H1 (cell line): ENCODE results near the gene SMARCD2. TPM values are rescaled to one million over a fixed set of nuclear protein-coding genes. Genes with fewer than 3 reads are reported as not detected.

Experiments used
- CTCF ChIA-PET: fragments of 300-600 bp; sonication (Branson Sonifier 250); formaldehyde crosslinking; loops from one replicate; lab custom pipeline; 2021; ENCODE audit not compliant: partially characterized antibody; lab: Charles Lee
- POLR2A ChIA-PET: fragments of 300-600 bp; sonication (Branson Sonifier 250); formaldehyde crosslinking; loops from one replicate; lab custom pipeline; 2021; ENCODE audit warnings: inconsistent platforms; ENCODE audit not compliant: partially characterized antibody; lab: Charles Lee
- DNase-seq, 2 experiments: peaks; one replicate each; pipeline versions ENCODE4 v3.0.0 to v3.0.0-alpha.2; 2010 to 2022; ENCODE audit warnings: low spot score in 2 of 2, low read depth in 1 of 2, mixed read lengths in 1 of 2
- FAIRE-seq: peaks from 2 replicates; lab custom pipeline; 2011; peaks lifted over from hg19 to GRCh38; lab: Jason Lieb, UNC
- H2AFZ ChIP-seq: 2 replicates; pipeline ENCODE4 v1.8.1; 2012; ENCODE audit warnings: low read length, inconsistent platforms
- H2AK5ac ChIP-seq: 2 replicates; pipeline ENCODE4 v1.6.1; 2013; ENCODE audit warnings: low read depth, low read length
- H2BK120ac ChIP-seq: replicated peaks from 2 replicates; pipeline ENCODE3; 2013; ENCODE audit warnings: low read depth, low read length, inconsistent platforms
- H2BK12ac ChIP-seq: 2 replicates; pipeline ENCODE4 v1.6.1; 2013; ENCODE audit warnings: low read depth, low read length
- H2BK15ac ChIP-seq: 2 replicates; pipeline ENCODE4 v1.6.1; 2013; ENCODE audit warnings: low read length
- H2BK20ac ChIP-seq: 2 replicates; pipeline ENCODE4 v1.6.1; 2013; ENCODE audit warnings: low read length
- H2BK5ac ChIP-seq: 2 replicates; pipeline ENCODE4 v1.6.1; 2013; ENCODE audit warnings: low read depth, low read length
- H3K14ac ChIP-seq: 2 replicates; pipeline ENCODE4 v1.6.1; 2013; ENCODE audit warnings: inconsistent platforms; ENCODE audit not compliant: insufficient read length
- H3K18ac ChIP-seq: 2 replicates; pipeline ENCODE4 v1.6.1; 2013; ENCODE audit warnings: low read length; ENCODE audit errors: extremely low read depth
- H3K23ac ChIP-seq: 2 replicates; pipeline ENCODE4 v1.6.1; 2013; ENCODE audit warnings: inconsistent platforms; ENCODE audit not compliant: insufficient read length
- H3K23me2 ChIP-seq: 2 replicates; pipeline ENCODE4 v1.6.1; 2013; ENCODE audit warnings: low read depth, low read length
- H3K27ac ChIP-seq: 2 replicates; pipeline ENCODE4 v1.6.1; 2011; ENCODE audit warnings: low read depth, low read length, inconsistent platforms
- H3K27me3 ChIP-seq, 4 experiments: replicated peaks in 1 of 4; 1 replicate in 1 of 4; 2 replicates in 3 of 4; pipeline versions ENCODE4 v1.6.1 to v1.8.1; 2011 to 2013; ENCODE audit warnings: low read length in 3 of 4, mild to moderate bottlenecking in 3 of 4, inconsistent platforms in 2 of 4, mixed read lengths in 2 of 4, moderate library complexity in 1 of 4; ENCODE audit not compliant: control insufficient read depth in 3 of 4, insufficient read depth in 3 of 4; ENCODE audit errors: extremely low read depth in 1 of 4
- H3K36me3 ChIP-seq, 4 experiments: 2 replicates each; pipeline versions ENCODE4 v1.6.1 to v1.8.1; 2011 to 2013; ENCODE audit warnings: mild to moderate bottlenecking in 4 of 4, low read length in 3 of 4, moderate library complexity in 2 of 4, control low read depth in 1 of 4, inconsistent platforms in 1 of 4; ENCODE audit not compliant: insufficient read depth in 4 of 4, control insufficient read depth in 2 of 4
- H3K4ac ChIP-seq: replicated peaks from 2 replicates; pipeline ENCODE3; 2013; ENCODE audit warnings: low read length, low read depth, mixed read lengths, inconsistent platforms; ENCODE audit not compliant: insufficient read length
- H3K4me1 ChIP-seq, 4 experiments: replicated peaks in 1 of 4; 1 replicate in 1 of 4; 2 replicates in 3 of 4; pipeline versions ENCODE4 v1.6.1 to v1.8.1; 2011 to 2013; ENCODE audit warnings: low read length in 3 of 4, inconsistent platforms in 2 of 4, mixed read lengths in 1 of 4; ENCODE audit not compliant: insufficient read depth in 4 of 4, control insufficient read depth in 3 of 4
- H3K4me2 ChIP-seq, 2 experiments: 2 replicates each; pipeline versions ENCODE4 v1.6.1 to v1.8.1; 2011 to 2013; ENCODE audit warnings: low read depth in 2 of 2, low read length in 2 of 2, control low read depth in 1 of 2, inconsistent platforms in 1 of 2, mild to moderate bottlenecking in 1 of 2; ENCODE audit not compliant: insufficient read depth in 1 of 2
- H3K4me3 ChIP-seq, 4 experiments: fragments of 200-600, 300-600 bp in 1 of 4; sonication (generic), shearing (Covaris generic), sonication (Bioruptor Twin) in 1 of 4; 2 replicates each; pipeline versions ENCODE4 v1.5.1 to v1.8.1; 2011 to 2016; ENCODE audit warnings: low read length in 4 of 4, low read depth in 3 of 4, control low read depth in 2 of 4, inconsistent platforms in 2 of 4, mild to moderate bottlenecking in 2 of 4, mixed read lengths in 1 of 4, moderate library complexity in 1 of 4; ENCODE audit not compliant: insufficient read depth in 2 of 4; ENCODE audit errors: extremely low read depth in 1 of 4
- H3K56ac ChIP-seq: replicated peaks from 2 replicates; pipeline ENCODE3; 2013; ENCODE audit warnings: low read depth, mild to moderate bottlenecking, mixed read lengths, low read length, inconsistent platforms; ENCODE audit not compliant: insufficient read length
- H3K79me1 ChIP-seq: 2 replicates; pipeline ENCODE4 v1.6.1; 2013; ENCODE audit warnings: low read depth, low read length, control low read depth
- H3K79me2 ChIP-seq, 2 experiments: 2 replicates each; pipeline versions ENCODE4 v1.6.1 to v1.8.1; 2012 to 2013; ENCODE audit warnings: low read length in 2 of 2, mild to moderate bottlenecking in 2 of 2, inconsistent platforms in 1 of 2; ENCODE audit not compliant: insufficient read depth in 2 of 2, control insufficient read depth in 1 of 2
- H3K9ac ChIP-seq, 4 experiments: replicated peaks in 1 of 4; 1 replicate in 1 of 4; 2 replicates in 3 of 4; pipeline versions ENCODE4 v1.6.1 to v1.8.1; 2011 to 2013; ENCODE audit warnings: low read depth in 3 of 4, low read length in 3 of 4, control low read depth in 2 of 4, mild to moderate bottlenecking in 2 of 4, moderate library complexity in 2 of 4, inconsistent platforms in 1 of 4; ENCODE audit errors: extremely low read depth in 1 of 4
- H3K9me3 ChIP-seq, 2 experiments: 2 replicates each; pipeline versions ENCODE4 v1.6.1 to v1.8.1; 2012 to 2013; ENCODE audit warnings: mild to moderate bottlenecking in 2 of 2, moderate library complexity in 2 of 2, control low read depth in 1 of 2, inconsistent platforms in 1 of 2, low read depth in 1 of 2, low read length in 1 of 2, mixed read lengths in 1 of 2; ENCODE audit not compliant: insufficient read depth in 2 of 2
- H4K20me1 ChIP-seq, 2 experiments: replicated peaks in 1 of 2; 2 replicates each; pipeline versions ENCODE3 to v1.8.1; 2011 to 2013; ENCODE audit warnings: inconsistent platforms in 2 of 2, low read length in 2 of 2, mild to moderate bottlenecking in 1 of 2; ENCODE audit not compliant: insufficient read depth in 2 of 2, control insufficient read depth in 1 of 2
- H4K5ac ChIP-seq: 2 replicates; pipeline ENCODE4 v1.6.1; 2013; ENCODE audit warnings: low read length, low read depth, mixed read lengths, inconsistent platforms; ENCODE audit not compliant: insufficient read length
- H4K8ac ChIP-seq: 2 replicates; pipeline ENCODE4 v1.8.0; 2013; ENCODE audit warnings: mild to moderate bottlenecking, moderate library complexity, low read length, inconsistent platforms; ENCODE audit not compliant: insufficient read depth; ENCODE audit errors: extremely low read depth
- H4K91ac ChIP-seq: replicated peaks from 2 replicates; pipeline ENCODE3; 2013; ENCODE audit warnings: low read length, mixed read lengths, inconsistent platforms; ENCODE audit not compliant: insufficient read length
- PHF8 ChIP-seq: fragments of 200-600 bp; sonication (generic); conservative IDR thresholded peaks from 2 replicates; pipeline ENCODE4 v1.7.1; 2012; ENCODE audit warnings: low read depth, mild to moderate bottlenecking, inconsistent platforms, low read length, moderate library complexity
- POLR2AphosphoS5 ChIP-seq: IDR thresholded peaks from 2 replicates; pipeline ENCODE4 v1.6.1; 2011; ENCODE audit warnings: low read depth, low read length
- SAP30 ChIP-seq: fragments of 300-600 bp; sonication (generic); IDR thresholded peaks from 2 replicates; pipeline ENCODE4 v1.7.1; 2012; ENCODE audit warnings: low read length, moderate library complexity, mild to moderate bottlenecking, inconsistent platforms; ENCODE audit not compliant: insufficient read depth, insufficient replicate concordance
- WGBS, 2 experiments: shearing (Covaris generic) in 1 of 2; methylation state at CpG; one replicate each; pipeline versions ENCODE4 v1.1.6 to v1.1.7; 2013 to 2015; ENCODE audit warnings: low lambda C conversion rate in 2 of 2, mixed read lengths in 2 of 2, inconsistent platforms in 1 of 2, low coverage in 1 of 2, missing lambda C conversion rate in 1 of 2; ENCODE audit not compliant: insufficient replicate concordance in 2 of 2, insufficient coverage in 1 of 2, insufficient read length in 1 of 2; ENCODE audit errors: extremely low coverage in 1 of 2, missing lambda C conversion rate in 1 of 2; 5-methylcytosine and 5-hydroxymethylcytosine counted together
- polyA plus RNA-seq, 7 experiments: library from polyadenylated mRNA; depleted of rRNA in 3 of 7; stranded (reverse) in 5 of 7; unstranded in 2 of 7; fragments of >200 nt in 5 of 7; fragments of 200-250 nt in 2 of 7; gene quantifications; 1 replicate in 5 of 7; 2 replicates in 1 of 7; 4 replicates in 1 of 7; pipeline versions ENCODE4 v1.2.1 to v1.2.3, GENCODE V29; 2011 to 2013; ENCODE audit warnings: missing spikeins in 2 of 7, mixed read lengths in 2 of 7
- total RNA-seq: library from RNA; stranded (reverse); fragmentation: NEBNext Ultra II Directional; extraction: Animal tissue kit (Norgen Biotek cat#: 25700); gene quantifications from 2 replicates; pipeline ENCODE4 v1.2.1, GENCODE V29; 2021

The SMARCD2 gene
- total and polyA plus RNA-seq, 2 of the 8 experiments (the other 6 are each of a cell fraction or from before 2014, with no cell fraction given) = 90.0 to 92.2 TPM

DNA sequence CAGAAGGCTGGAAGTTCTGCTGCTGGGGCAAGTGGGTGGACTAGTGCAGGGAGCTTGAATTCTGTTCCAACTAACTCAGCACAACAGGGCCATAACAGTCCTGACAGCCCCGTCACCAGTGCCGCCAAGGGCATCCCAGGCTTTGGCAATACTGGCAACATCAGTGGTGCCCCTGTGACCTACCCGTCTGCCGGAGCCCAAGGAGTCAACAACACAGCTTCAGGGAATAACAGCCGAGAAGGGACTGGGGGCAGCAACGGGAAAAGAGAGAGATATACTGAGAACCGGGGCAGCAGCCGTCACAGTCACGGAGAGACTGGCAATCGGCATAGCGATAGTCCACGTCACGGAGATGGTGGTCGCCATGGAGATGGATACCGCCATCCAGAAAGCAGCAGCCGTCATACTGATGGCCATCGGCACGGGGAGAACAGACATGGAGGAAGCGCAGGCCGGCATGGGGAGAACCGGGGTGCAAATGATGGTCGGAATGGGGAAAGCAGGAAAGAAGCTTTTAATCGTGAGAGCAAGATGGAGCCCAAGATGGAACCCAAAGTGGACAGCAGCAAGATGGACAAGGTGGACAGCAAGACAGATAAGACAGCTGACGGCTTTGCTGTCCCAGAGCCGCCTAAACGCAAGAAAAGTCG lies 24.6 kb downstream of the SMARCD2 start:
- Histone ChIP-seq H2BK120ac (no peak overlapping the region), H3K36me3 (peaks cover 62 to 97% (median 94%) of the 10 kb centered on the region in 4 experiments), H3K23me2 (no peaks in the 10 kb centered on the region), H3K4ac (no peak overlapping the region), H3K23ac (no peak overlapping the region), H2BK20ac (no peak overlapping the region), H2BK5ac (no peak overlapping the region), H4K8ac (no peak overlapping the region), H2BK15ac (no peak overlapping the region), H3K56ac (no peak overlapping the region), H4K5ac (no peak overlapping the region), H3K79me2 (no peaks in the 10 kb centered on the region), H3K79me1 (no peaks in the 10 kb centered on the region; the same call in none of the 2 replicates), H2AFZ (no peak overlapping the region), H2AK5ac (no peak overlapping the region), H3K14ac (no peak overlapping the region), H3K27ac (no peak overlapping the region), H4K91ac (no peak overlapping the region), H3K4me2 (no peak overlapping the region), H3K9ac (peak overlapping the region in 1 of 4 experiments; percentile 13; a peak in 1 of 7 replicates), H4K20me1 (peaks cover 9 to 32% of the 10 kb centered on the region in 2 experiments), H3K4me1 (no peaks in the 10 kb centered on the region), H3K18ac (no peak overlapping the region), H3K27me3 (no peaks in the 10 kb centered on the region), H3K4me3 (no peak overlapping the region), H2BK12ac (no peak overlapping the region), H3K9me3 (no peaks in the 10 kb centered on the region)
- no peak for FAIRE-seq
- ChIA-PET CTCF (interaction anchor here (0.7 to 2.0 kb wide), 5 partner anchors 10 to 32 kb away, joined by 3 to 10 read pairs (median 3); no protein-coding TSS in a partner anchor), POLR2A (interaction anchor here (0.8 to 32.3 kb wide), 9 partner anchors 3 to 240 kb away, joined by 3 to 593 read pairs (median 6); partner anchors contain the start of genes CCDC47, DDX42, FTSJ3 and PSMC5)
- 90% methylated on average over 27 of the region's 27 CpGs; no CpG with 5 or more reads in 1 of the 2 experiments for WGBS, 2 experiments
- DNase-seq = no peak
- TF ChIP-seq SAP30 (no peak), PHF8 (no peak), POLR2AphosphoS5 (peak; percentile 62)
- TF ChIP-seq, all 59 proteins: peak for 1
